Skeletal muscle satellite cell (primary cell): ENCODE results near the gene TFDP3.

ENCODE experiments used
- H3K27me3 ChIP-seq: 2 replicates; pipeline ENCODE4 v1.7.0; 2013; ENCODE audit warnings: low read length; ENCODE audit not compliant: control insufficient read depth, insufficient read depth
- H3K36me3 ChIP-seq: 2 replicates; pipeline ENCODE4 v1.7.0; 2013; ENCODE audit warnings: mild to moderate bottlenecking, control low read depth, low read length; ENCODE audit not compliant: insufficient read depth
- H3K4me1 ChIP-seq: 2 replicates; pipeline ENCODE4 v1.7.0; 2013; ENCODE audit warnings: low read length; ENCODE audit not compliant: control insufficient read depth, insufficient read depth
- H3K4me2 ChIP-seq: 2 replicates; pipeline ENCODE4 v1.7.0; 2013; ENCODE audit warnings: mild to moderate bottlenecking, low read length
- H3K4me3 ChIP-seq: 2 replicates; pipeline ENCODE4 v1.7.0; 2013; ENCODE audit warnings: low read length
- H3K9ac ChIP-seq: 2 replicates; pipeline ENCODE4 v1.7.0; 2013; ENCODE audit warnings: mild to moderate bottlenecking, low read depth, low read length, moderate library complexity
- H3K9me3 ChIP-seq: replicated peaks from 2 replicates; pipeline ENCODE4 v1.7.0; 2013; ENCODE audit warnings: mild to moderate bottlenecking, control low read depth, low read length

The TFDP3 gene

GRCh38 chrX:133232331-133232730 is 14.2 kb upstream of the TFDP3 start:
- Histone ChIP-seq H3K4me1 (no peaks in the 10 kb centered on the region), H3K9ac (no peak overlapping the region), H3K36me3 (no peaks in the 10 kb centered on the region)

GRCh38 chrX:133229361-133229760 is 11.2 kb upstream of the TFDP3 start:
- H3K9ac ChIP-seq = no peak overlapping the region
- no peak overlapping the region for H3K4me2 ChIP-seq
- H3K36me3 ChIP-seq = no peaks in the 10 kb centered on the region
- H3K4me1 ChIP-seq = no peaks in the 10 kb centered on the region
- no peak overlapping the region for H3K4me3 ChIP-seq
- no peaks in the 10 kb centered on the region for H3K9me3 ChIP-seq
- peaks cover 5% of the 10 kb centered on the region for H3K27me3 ChIP-seq

More at GRCh38 chrX:133232331-133232730, 14.2 kb upstream of the TFDP3 start:
- H3K9me3 ChIP-seq = no peaks in the 10 kb centered on the region
- peaks cover 8% of the 10 kb centered on the region for H3K27me3 ChIP-seq
- H3K4me2 ChIP-seq = no peak overlapping the region
- H3K4me3 ChIP-seq = no peak overlapping the region

- H3K4me1 ChIP-seq = no peaks in the 10 kb centered on the region
Measured at GRCh38 chrX:133215747-133216146, 2.4 kb downstream of the TFDP3 start.

GRCh38 chrX:133215017-133215416 is 3.1 kb downstream of the TFDP3 start:
- Histone ChIP-seq H3K4me2 (no peak overlapping the region), H3K4me1 (no peaks in the 10 kb centered on the region), H3K9ac (no peak overlapping the region), H3K9me3 (no peaks in the 10 kb centered on the region), H3K36me3 (no peaks in the 10 kb centered on the region), H3K27me3 (no peaks in the 10 kb centered on the region), H3K4me3 (no peak overlapping the region)

More at GRCh38 chrX:133215747-133216146, 2.4 kb downstream of the TFDP3 start:
- no peak overlapping the region for H3K9ac ChIP-seq
- H3K9me3 ChIP-seq = no peaks in the 10 kb centered on the region
- no peaks in the 10 kb centered on the region for H3K36me3 ChIP-seq
- peaks cover 5% of the 10 kb centered on the region for H3K27me3 ChIP-seq
- H3K4me2 ChIP-seq = no peak overlapping the region
- no peak overlapping the region for H3K4me3 ChIP-seq

- Histone ChIP-seq H3K4me2 (no peak overlapping the region), H3K36me3 (no peaks in the 10 kb centered on the region), H3K4me3 (no peak overlapping the region), H3K27me3 (no peaks in the 10 kb centered on the region), H3K9ac (no peak overlapping the region), H3K4me1 (no peaks in the 10 kb centered on the region), H3K9me3 (no peaks in the 10 kb centered on the region)
Measured at GRCh38 chrX:133214301-133214700, 3.9 kb downstream of the TFDP3 start.

- Histone ChIP-seq H3K9me3 (no peaks in the 10 kb centered on the region), H3K27me3 (no peaks in the 10 kb centered on the region), H3K4me3 (no peak overlapping the region), H3K36me3 (no peaks in the 10 kb centered on the region), H3K4me2 (no peak overlapping the region), H3K9ac (no peak overlapping the region), H3K4me1 (no peaks in the 10 kb centered on the region)
Measured at GRCh38 chrX:133213117-133213516, 5.0 kb downstream of the TFDP3 start.

- no peaks in the 10 kb centered on the region for H3K9me3 ChIP-seq
- peaks cover 11% of the 10 kb centered on the region for H3K27me3 ChIP-seq
- no peaks in the 10 kb centered on the region for H3K4me1 ChIP-seq
- H3K4me2 ChIP-seq = no peak overlapping the region
- H3K36me3 ChIP-seq = no peaks in the 10 kb centered on the region
- no peak overlapping the region for H3K9ac ChIP-seq
- H3K4me3 ChIP-seq = no peak overlapping the region
Measured at GRCh38 chrX:133207751-133208150, 10.4 kb downstream of the TFDP3 start.

GRCh38 chrX:133191739-133192039 is 26.5 kb downstream of the TFDP3 start:
- Histone ChIP-seq H3K27me3 (peaks cover 13% of the 10 kb centered on the region), H3K4me3 (no peak overlapping the region), H3K9me3 (no peaks in the 10 kb centered on the region), H3K4me2 (no peak overlapping the region), H3K4me1 (no peaks in the 10 kb centered on the region), H3K36me3 (no peaks in the 10 kb centered on the region), H3K9ac (no peak overlapping the region)

GRCh38 chrX:133190877-133191738 is 27.0 kb downstream of the TFDP3 start:
- Histone ChIP-seq H3K4me3 (no peak overlapping the region), H3K27me3 (peaks cover 16% of the 10 kb centered on the region), H3K4me2 (no peak overlapping the region), H3K4me1 (no peaks in the 10 kb centered on the region), H3K9me3 (no peaks in the 10 kb centered on the region), H3K36me3 (no peaks in the 10 kb centered on the region), H3K9ac (no peak overlapping the region)

GRCh38 chrX:133189195-133189594 is 29.0 kb downstream of the TFDP3 start:
- Histone ChIP-seq H3K4me1 (no peaks in the 10 kb centered on the region), H3K27me3 (peaks cover 16% of the 10 kb centered on the region), H3K9me3 (no peaks in the 10 kb centered on the region), H3K36me3 (no peaks in the 10 kb centered on the region), H3K9ac (no peak overlapping the region), H3K4me3 (no peak overlapping the region), H3K4me2 (no peak overlapping the region)

GRCh38 chrX:133188631-133189030 is 29.5 kb downstream of the TFDP3 start:
- H3K4me2 ChIP-seq = no peak overlapping the region
- H3K9ac ChIP-seq = no peak overlapping the region
- no peaks in the 10 kb centered on the region for H3K36me3 ChIP-seq
- no peak overlapping the region for H3K4me3 ChIP-seq
- no peaks in the 10 kb centered on the region for H3K4me1 ChIP-seq
- no peaks in the 10 kb centered on the region for H3K9me3 ChIP-seq
- H3K27me3 ChIP-seq = peaks cover 16% of the 10 kb centered on the region

- H3K9me3 ChIP-seq = no peaks in the 10 kb centered on the region
- no peaks in the 10 kb centered on the region for H3K4me1 ChIP-seq
- H3K27me3 ChIP-seq = peaks cover 17% of the 10 kb centered on the region
- H3K4me3 ChIP-seq = no peak overlapping the region
- H3K36me3 ChIP-seq = no peaks in the 10 kb centered on the region
- no peak overlapping the region for H3K9ac ChIP-seq
- no peak overlapping the region for H3K4me2 ChIP-seq
Measured at GRCh38 chrX:133185938-133186337, 32.2 kb downstream of the TFDP3 start.
